CD14-positive monocyte (primary cell): ENCODE measurements around the gene SV2B. TPM values are rescaled to one million over a fixed set of nuclear protein-coding genes. Genes with fewer than 3 reads are reported as not detected.

Source experiments
- DNase-seq, 3 donors: peaks; one replicate each; pipeline ENCODE4 v3.0.0-alpha.2; 2011 to 2022
- H2AFZ ChIP-seq: 2 replicates; pipeline ENCODE4 v1.6.0; 2012; ENCODE audit warnings: mild to moderate bottlenecking, low read depth, low read length, inconsistent platforms; ENCODE audit not compliant: insufficient read depth, poor library complexity, severe bottlenecking
- H3K27ac ChIP-seq, 2 donors: 1 replicate in 1 of 2; 2 replicates in 1 of 2; pipeline ENCODE4 v1.5.1; 2012 to 2013; ENCODE audit warnings: low read length in 2 of 2, control low read depth in 1 of 2, inconsistent platforms in 1 of 2, low read depth in 1 of 2, mild to moderate bottlenecking in 1 of 2
- H3K27me3 ChIP-seq, 2 donors: one replicate each; pipeline versions ENCODE4 v1.6.0 to v1.6.1; 2011 to 2013; ENCODE audit warnings: low read length in 2 of 2; ENCODE audit not compliant: control insufficient read depth in 2 of 2, insufficient read depth in 2 of 2
- H3K36me3 ChIP-seq, 2 donors: replicated peaks in 1 of 2; 1 replicate in 1 of 2; 2 replicates in 1 of 2; pipeline versions ENCODE4 v1.5.1 to v1.6.1; 2012 to 2013; ENCODE audit warnings: low read length in 2 of 2, control low read depth in 1 of 2, inconsistent platforms in 1 of 2, mild to moderate bottlenecking in 1 of 2; ENCODE audit not compliant: insufficient read depth in 2 of 2, control insufficient read depth in 1 of 2
- H3K4me1 ChIP-seq, 2 donors: 1 replicate in 1 of 2; 2 replicates in 1 of 2; pipeline versions ENCODE4 v1.5.1 to v1.6.1; 2012 to 2013; ENCODE audit warnings: low read length in 2 of 2, control low read depth in 1 of 2, inconsistent platforms in 1 of 2, mild to moderate bottlenecking in 1 of 2, moderate library complexity in 1 of 2; ENCODE audit not compliant: insufficient read depth in 2 of 2, control insufficient read depth in 1 of 2
- H3K4me2 ChIP-seq: replicated peaks from 2 replicates; pipeline ENCODE3; 2012; ENCODE audit warnings: low read length, moderate library complexity, mild to moderate bottlenecking; ENCODE audit not compliant: poor library complexity, severe bottlenecking; ENCODE audit errors: extremely low read depth
- H3K4me3 ChIP-seq, 3 experiments: fragments of 200-600 bp in 1 of 3; sonication (generic) in 1 of 3; replicated peaks in 1 of 3; 1 replicate in 2 of 3; 2 replicates in 1 of 3; pipeline ENCODE4 v1.5.1; 2011 to 2013; ENCODE audit warnings: low read length in 3 of 3, mild to moderate bottlenecking in 3 of 3, control low read depth in 2 of 3, low read depth in 2 of 3, inconsistent platforms in 1 of 3, moderate library complexity in 1 of 3
- H3K79me2 ChIP-seq: 2 replicates; pipeline ENCODE4 v1.6.0; 2012; ENCODE audit warnings: mild to moderate bottlenecking, control low read depth, inconsistent platforms, low read length, moderate library complexity; ENCODE audit not compliant: insufficient read depth
- H3K9ac ChIP-seq: 2 replicates; pipeline ENCODE4 v1.6.0; 2017; ENCODE audit warnings: low read length, mild to moderate bottlenecking; ENCODE audit not compliant: insufficient read depth, poor library complexity, severe bottlenecking
- H3K9me3 ChIP-seq, 2 donors: replicated peaks in 1 of 2; 1 replicate in 1 of 2; 2 replicates in 1 of 2; pipeline versions ENCODE4 v1.5.1 to v1.6.1; 2012 to 2013; ENCODE audit warnings: low read length in 2 of 2, control low read depth in 1 of 2; ENCODE audit not compliant: control insufficient read depth in 1 of 2, insufficient read depth in 1 of 2
- H4K20me1 ChIP-seq: 2 replicates; pipeline ENCODE4 v1.6.0; 2012; ENCODE audit warnings: mild to moderate bottlenecking, low read length, control low read depth, moderate library complexity; ENCODE audit not compliant: insufficient read depth
- H3K27ac Mint-ChIP-seq, 7 donors: one replicate each; pipeline ENCODE4 v1.8.0; 2020; ENCODE audit warnings: mild to moderate bottlenecking in 7 of 7, mixed read lengths in 7 of 7, moderate library complexity in 6 of 7, inconsistent platforms in 2 of 7
- H3K27me3 Mint-ChIP-seq, 3 donors: one replicate each; pipeline ENCODE4 v1.8.0; 2021 to 2022; ENCODE audit warnings: low read depth in 3 of 3, mild to moderate bottlenecking in 3 of 3, mixed read lengths in 3 of 3, moderate library complexity in 3 of 3, inconsistent platforms in 1 of 3
- H3K36me3 Mint-ChIP-seq, 2 donors: one replicate each; pipeline ENCODE4 v1.8.0; 2020; ENCODE audit warnings: mixed read lengths in 2 of 2, inconsistent platforms in 1 of 2, mild to moderate bottlenecking in 1 of 2
- H3K4me1 Mint-ChIP-seq: one replicate; pipeline ENCODE4 v1.8.0; 2020; ENCODE audit warnings: mild to moderate bottlenecking, mixed read lengths
- H3K4me3 Mint-ChIP-seq, 2 donors: one replicate each; pipeline ENCODE4 v1.8.0; 2020; ENCODE audit warnings: mild to moderate bottlenecking in 2 of 2, mixed read lengths in 2 of 2, moderate library complexity in 1 of 2
- H3K9me3 Mint-ChIP-seq, 7 donors: one replicate each; pipeline ENCODE4 v1.8.0; 2020 to 2022; ENCODE audit warnings: mixed read lengths in 7 of 7, mild to moderate bottlenecking in 6 of 7, moderate library complexity in 6 of 7, inconsistent platforms in 2 of 7
- CTCF ChIP-seq: fragments of 200-600 bp; IDR thresholded peaks from one replicate; pipeline ENCODE4 v1.8.0; 2022; ENCODE audit warnings: antibody characterized with exemption, mild to moderate bottlenecking
- WGBS: methylation state at CpG from one replicate; pipeline ENCODE4 v1.1.5; 2013; ENCODE audit warnings: missing lambda C conversion rate; ENCODE audit not compliant: insufficient coverage; 5-methylcytosine and 5-hydroxymethylcytosine counted together
- intact Hi-C, 2 donors: fragments of 100-400 bp; cut with micrococcal nuclease; formaldehyde crosslinking; loops; one replicate each; pipeline versions ENCODE4 v1.15.0 to v1.15.1; 2023
- polyA plus RNA-seq, 3 donors: library from polyadenylated mRNA; depleted of rRNA in 1 of 3; unstranded in 2 of 3; stranded (reverse) in 1 of 3; fragments of 300-500 nt in 2 of 3; fragments of >200 nt in 1 of 3; fragmentation: Illumina TruSeq in 2 of 3; gene quantifications; 1 replicate in 2 of 3; 2 replicates in 1 of 3; pipeline ENCODE4 v1.2.3, GENCODE V29; 2012 to 2021

Gene SV2B
- polyA plus RNA-seq, 3 donors, result not detected

- no peaks in the 10 kb centered on the region for H3K79me2 ChIP-seq
- H3K9ac ChIP-seq, result no peak overlapping the region
- no peak for TF ChIP-seq CTCF
- H3K9me3 ChIP-seq, result no peaks in the 10 kb centered on the region
- peaks cover 0 to 7% (median 0%) of the 10 kb centered on the region in 7 donors for H3K9me3 Mint-ChIP-seq
- peaks cover 5% of the 10 kb centered on the region for H3K4me1 Mint-ChIP-seq
- no peak overlapping the region for H3K4me3 ChIP-seq
- no peaks in the 10 kb centered on the region for H3K36me3 ChIP-seq
- no peak overlapping the region for H3K27ac ChIP-seq
- no peak overlapping the region for H3K4me2 ChIP-seq
- no peak overlapping the region for H2AFZ ChIP-seq
- no peaks in the 10 kb centered on the region for H3K36me3 Mint-ChIP-seq
- no peaks in the 10 kb centered on the region for H3K4me1 ChIP-seq
- DNase-seq, result no peak
- no peak overlapping the region for H3K4me3 Mint-ChIP-seq
- H3K27ac Mint-ChIP-seq, result peak overlapping the region in 1 of 7 donors; percentile 68
- H3K27me3 Mint-ChIP-seq, result peaks cover 2 to 27% (median 8%) of the 10 kb centered on the region in 3 donors
- intact Hi-C loops, result no loop called here
- 83% methylated on average over 7 of the region's 11 CpGs for WGBS
- peaks cover 4 to 5% of the 10 kb centered on the region in 2 donors for H3K27me3 ChIP-seq
- no peaks in the 10 kb centered on the region for H4K20me1 ChIP-seq
These were observed 114.9 kb downstream of the SV2B start for GRCh38 chr15:91214675-91215590.

DNA sequence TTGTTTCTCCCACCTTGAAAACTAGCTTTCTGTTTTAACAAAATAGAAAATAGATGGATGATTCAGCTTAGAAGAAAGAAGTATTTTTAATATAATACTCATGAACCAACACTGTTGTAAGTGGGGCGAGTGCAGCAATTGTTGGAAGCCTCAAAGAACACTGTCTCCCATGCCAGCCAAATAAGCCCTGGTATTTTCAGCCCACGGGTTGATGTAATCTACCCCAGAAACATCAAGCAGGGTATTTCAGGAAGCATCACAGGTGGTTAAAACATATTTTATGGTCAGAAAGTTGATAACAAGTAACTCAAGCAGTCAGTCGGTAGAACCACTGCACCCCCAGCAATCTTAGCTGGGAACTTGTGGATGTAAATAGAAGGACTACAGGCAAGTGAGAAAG is 115.9 kb downstream of the SV2B start:
- no peaks in the 10 kb centered on the region for H4K20me1 ChIP-seq
- intact Hi-C loops, result no loop called here
- H3K36me3 Mint-ChIP-seq, result no peaks in the 10 kb centered on the region
- H3K27ac ChIP-seq, result no peak overlapping the region
- no peaks in the 10 kb centered on the region for H3K36me3 ChIP-seq
- peaks cover 2 to 20% (median 8%) of the 10 kb centered on the region in 3 donors for H3K27me3 Mint-ChIP-seq
- H3K4me1 Mint-ChIP-seq, result peaks cover 5% of the 10 kb centered on the region
- no peaks in the 10 kb centered on the region for H3K79me2 ChIP-seq
- H3K4me1 ChIP-seq, result no peaks in the 10 kb centered on the region
- H3K27ac Mint-ChIP-seq, result no peak overlapping the region
- no peak overlapping the region for H3K4me3 ChIP-seq
- 60% methylated on average over 1 of the region's 3 CpGs for WGBS
- H3K9me3 Mint-ChIP-seq, result peaks cover 0 to 5% (median 0%) of the 10 kb centered on the region in 7 donors
- no peak overlapping the region for H3K4me3 Mint-ChIP-seq
- H3K4me2 ChIP-seq, result no peak overlapping the region
- DNase-seq, result no peak
- H3K9ac ChIP-seq, result no peak overlapping the region
- no peak overlapping the region for H2AFZ ChIP-seq
- H3K9me3 ChIP-seq, result no peaks in the 10 kb centered on the region
- H3K27me3 ChIP-seq, result peaks cover 4 to 7% of the 10 kb centered on the region in 2 donors
- no peak for TF ChIP-seq CTCF
